Occipital lobe (tissue), 2 donors: Measurements from ENCODE around the gene SPRY1. TPM values are rescaled to one million over a fixed set of nuclear protein-coding genes. Genes with fewer than 3 reads are reported as not detected.

Experiments
- DNase-seq: peaks from one replicate; lab custom pipeline; 2025; lab: John Stamatoyannopoulos, UW
- total RNA-seq: library from RNA; depleted of rRNA; stranded (reverse); fragments of >200 nt; gene quantifications from one replicate; pipeline ENCODE4 v1.2.3, GENCODE V29; 2014

Gene SPRY1, protein sequence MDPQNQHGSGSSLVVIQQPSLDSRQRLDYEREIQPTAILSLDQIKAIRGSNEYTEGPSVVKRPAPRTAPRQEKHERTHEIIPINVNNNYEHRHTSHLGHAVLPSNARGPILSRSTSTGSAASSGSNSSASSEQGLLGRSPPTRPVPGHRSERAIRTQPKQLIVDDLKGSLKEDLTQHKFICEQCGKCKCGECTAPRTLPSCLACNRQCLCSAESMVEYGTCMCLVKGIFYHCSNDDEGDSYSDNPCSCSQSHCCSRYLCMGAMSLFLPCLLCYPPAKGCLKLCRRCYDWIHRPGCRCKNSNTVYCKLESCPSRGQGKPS
- total RNA-seq, result 12.9 TPM

DNA sequence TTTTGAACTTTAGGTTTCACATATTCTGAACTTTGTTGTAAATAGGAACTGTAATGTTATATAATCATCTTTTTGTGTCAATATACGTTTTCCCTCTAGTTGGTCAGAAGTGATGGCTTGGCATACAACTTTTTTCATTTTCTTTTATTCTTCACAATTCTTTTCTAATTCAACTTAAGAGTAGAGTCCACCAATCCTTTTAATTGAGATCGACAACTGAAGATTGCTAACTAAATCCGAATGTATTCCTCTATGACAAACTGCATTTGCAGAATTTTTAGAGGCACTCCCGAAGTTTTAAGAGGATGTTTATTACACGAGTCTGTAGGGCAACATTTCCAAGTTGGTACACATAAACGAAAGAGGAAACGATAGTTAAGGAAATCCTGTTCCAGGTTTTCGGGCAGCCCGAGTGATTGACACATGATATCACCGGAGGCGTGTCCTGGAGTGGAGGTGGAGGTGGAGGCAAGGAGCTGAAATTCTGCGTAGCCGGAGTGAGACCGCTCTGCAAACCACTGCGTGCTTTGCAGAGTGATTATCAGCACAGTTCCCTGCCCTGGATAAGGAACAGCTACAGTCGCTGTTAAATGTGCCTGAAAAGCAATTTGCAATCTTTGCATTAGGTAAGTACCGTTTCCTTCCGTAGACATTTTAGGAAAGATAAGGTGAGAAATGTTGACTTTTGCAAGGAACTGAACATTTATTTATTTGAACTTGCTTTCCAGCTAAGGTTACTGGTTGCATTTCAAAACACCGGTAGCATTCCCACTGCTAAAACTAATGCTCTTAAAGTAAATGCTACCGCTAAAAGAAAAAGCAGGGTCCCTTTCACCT, at the start of gene SPRY1:
Gene SPRY1 (plus strand): TSS at position 489 of the 837 bp plus-strand sequence. CDS start 4,797 bp downstream, outside the sequence.
- peak; percentile 58 for DNase-seq

DNA sequence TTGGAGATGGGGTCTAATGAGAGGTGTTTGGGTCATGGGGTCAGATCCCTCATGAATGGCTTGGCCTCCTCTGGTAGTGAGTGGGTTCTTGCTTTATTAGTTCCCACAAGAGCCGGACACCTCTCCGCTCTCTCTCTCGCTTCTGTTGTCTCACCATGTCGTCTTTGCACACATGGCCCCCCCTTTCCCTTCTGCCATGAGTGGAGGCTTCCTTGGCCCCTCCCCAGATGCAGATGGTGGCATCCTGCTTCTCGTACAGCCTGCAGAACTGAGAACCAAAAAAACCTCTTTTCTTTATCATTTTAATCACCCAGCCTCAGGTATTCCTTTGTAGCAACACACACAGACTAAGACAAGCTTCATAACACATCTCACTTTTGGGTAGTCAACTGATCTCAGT, 49.6 kb upstream of the SPRY1 start:
- no peak for DNase-seq

DNA sequence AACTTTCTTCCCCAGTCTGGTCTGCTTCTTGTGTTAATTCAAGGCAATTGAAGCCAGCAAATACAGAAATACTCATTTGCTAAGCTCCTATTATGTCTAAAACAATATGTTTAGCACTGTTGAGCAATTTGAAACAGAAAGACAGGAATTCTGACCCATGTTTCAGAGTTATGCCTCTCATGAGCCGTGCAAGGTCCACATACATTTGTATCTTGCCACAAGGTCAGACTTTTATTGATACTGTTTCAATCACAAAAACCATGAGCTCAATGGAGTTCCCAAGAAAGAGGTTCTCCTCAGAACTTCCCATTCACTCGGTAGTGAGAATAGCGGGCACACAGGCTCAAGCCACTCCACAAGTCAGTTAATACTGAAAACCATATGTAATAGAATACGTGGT, 47.6 kb upstream of the SPRY1 start:
- no peak for DNase-seq

DNA sequence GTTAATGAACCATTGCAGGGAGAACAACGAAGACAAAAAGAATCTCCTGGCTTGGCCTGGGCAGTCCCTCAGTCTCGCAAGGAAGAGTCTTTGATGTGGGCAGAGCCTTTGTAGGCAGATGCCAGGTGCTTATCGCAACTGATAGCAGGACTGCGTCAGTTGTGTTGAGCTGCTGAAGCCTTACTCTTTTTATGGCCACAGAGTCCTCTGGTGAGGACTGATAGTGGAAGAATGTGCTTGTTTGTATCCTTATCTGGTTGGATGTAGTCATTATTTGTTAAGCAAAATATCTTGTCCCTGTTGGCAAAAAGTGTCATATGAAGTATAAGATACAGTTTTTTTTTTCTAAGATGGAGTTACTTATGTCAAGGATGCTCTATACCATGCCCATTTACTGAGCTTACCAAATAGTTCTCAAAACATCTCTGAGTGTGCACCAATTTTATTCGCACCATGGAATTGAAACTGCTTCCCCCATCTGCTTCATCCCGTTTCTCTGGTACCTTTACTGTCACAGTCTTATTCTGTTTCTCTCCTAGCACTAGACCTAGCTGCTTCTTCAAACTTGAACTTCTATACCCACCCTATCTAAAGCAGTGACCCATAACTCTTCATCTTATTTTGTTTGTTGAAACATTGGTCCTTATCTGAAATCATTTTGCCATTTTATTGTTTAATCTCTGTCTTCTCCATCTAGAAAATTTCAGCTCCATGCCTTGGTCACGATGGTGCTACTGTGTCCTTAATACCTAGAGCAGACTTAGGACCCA, 47.0 kb upstream of the SPRY1 start:
- no peak for DNase-seq

DNA sequence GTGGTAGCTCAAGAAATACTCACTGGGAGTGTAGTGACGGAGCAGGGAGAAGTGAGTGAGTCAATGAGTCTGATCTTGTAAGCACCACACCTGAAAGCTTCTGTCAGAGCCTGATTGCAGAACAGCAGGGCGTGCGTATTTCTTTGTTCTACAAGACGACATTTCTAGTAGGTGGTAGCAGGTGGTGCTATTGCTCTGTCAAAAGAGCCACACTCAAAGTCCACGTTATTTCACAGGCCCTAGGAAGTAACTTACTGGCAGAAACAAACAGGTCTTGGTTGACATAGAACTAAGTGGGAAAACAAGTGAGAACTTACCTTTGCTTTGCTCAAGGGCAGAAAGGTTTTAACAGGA, 46.4 kb upstream of the SPRY1 start:
- DNase-seq, result no peak

DNA sequence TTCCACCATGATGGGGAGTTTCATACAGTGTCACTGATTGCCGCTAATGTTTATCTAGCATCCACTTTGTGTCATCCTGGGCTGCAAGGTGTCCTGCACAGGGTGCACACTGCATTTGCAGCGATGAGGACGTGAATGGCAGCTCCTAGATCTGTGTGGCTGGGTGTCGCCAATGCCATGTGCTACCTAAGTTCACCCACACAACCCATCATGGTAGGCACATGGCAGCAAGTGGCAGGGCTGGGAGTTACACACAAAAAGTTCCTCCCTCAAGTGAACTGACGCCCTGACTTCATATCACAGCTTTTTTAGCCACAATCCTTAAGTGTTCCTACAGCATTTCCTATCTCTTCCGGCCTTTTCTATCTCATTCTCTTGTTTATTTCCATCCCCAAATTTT, 45.9 kb upstream of the SPRY1 start:
- DNase-seq, result no peak

DNA sequence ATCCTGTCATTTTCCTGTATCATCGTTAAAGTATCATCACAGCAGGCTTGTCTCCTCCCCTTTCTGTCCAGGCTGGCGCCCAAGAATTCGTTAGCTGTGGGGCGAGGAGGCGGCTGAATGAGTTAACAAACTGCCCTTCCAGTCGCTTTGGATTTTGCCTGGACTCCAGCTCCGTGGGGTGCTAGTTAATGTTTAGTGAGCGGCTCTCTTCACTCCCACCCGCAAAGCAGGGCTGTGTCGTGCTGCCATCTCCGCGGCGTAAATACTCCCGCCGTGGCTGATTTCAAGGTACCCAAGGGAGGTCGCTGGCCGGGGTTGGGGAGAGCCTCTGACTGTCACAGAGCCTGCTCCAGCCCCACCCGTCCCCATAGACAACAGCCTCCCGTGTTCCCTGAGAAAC, 44.9 kb upstream of the SPRY1 start:
- no peak for DNase-seq

DNA sequence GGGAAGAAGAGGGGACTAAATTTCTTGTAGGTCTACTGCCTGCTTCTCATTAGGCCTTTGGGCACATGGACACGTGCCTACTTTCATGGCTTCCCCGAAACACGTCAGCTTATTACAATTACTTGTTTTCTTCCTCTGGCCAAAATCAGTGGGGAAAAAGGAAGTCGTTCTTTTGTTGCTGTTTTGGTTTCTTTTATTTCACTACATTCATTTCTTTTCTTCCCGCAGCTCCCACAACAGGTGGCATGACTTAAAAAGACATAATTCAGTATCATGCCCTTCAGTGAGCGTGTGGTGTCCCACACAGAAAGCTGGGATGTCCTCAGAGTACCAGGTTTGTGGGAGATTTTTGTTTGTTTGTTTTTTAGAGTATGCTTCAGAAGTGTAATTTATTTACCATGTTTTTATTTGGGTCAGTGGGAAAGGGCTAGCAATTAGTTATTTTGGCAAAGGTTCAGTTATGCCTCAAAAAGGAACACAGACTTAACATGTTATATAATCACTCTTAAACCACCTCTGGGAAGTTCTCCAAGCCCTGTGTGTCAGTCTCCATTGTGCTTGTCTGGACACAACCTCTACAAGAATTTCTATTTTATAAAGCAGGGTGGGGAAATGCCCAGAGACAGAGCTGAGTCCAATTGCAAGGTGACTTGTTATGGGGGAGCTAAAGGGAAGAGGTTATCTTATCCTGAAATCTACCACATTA, 44.2 kb upstream of the SPRY1 start:
- no peak for DNase-seq

DNA sequence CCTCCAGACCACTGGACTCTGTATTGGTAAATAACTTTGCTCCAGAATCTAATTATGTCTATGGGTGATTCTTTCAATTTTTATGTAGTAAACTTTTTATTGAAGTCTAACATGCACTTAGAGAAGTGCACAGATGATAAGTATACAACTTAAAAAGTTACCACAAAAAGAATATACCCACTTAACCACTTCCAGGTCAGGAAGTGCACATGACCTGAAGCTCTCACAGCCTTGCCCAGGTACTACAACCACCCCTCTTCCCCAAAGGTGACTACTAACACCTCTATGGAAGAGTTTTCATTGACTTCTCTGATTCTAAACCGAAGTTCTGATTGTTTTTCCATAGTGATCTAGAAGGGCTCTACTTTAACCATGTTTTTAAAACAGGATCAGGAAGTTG, 43.6 kb upstream of the SPRY1 start:
- DNase-seq, result no peak

DNA sequence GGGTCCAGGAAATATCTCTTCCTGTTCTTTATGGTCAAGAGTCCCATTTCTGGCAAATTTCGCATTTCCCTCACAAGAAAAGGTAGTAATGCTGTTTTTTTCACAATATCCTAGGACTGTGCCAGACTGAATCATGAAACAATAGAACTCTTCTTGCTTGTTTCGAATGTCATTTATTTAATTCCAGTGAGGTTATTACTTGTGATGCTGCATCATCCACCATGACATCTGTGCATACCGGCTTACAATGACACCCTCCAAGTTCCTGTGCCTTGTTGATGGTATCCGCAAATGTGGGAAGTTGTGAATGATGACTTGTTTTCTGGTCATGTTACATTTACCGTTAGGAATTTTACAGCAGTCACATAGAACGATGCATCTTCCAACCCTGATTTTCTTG, 42.9 kb upstream of the SPRY1 start:
- DNase-seq, result no peak

DNA sequence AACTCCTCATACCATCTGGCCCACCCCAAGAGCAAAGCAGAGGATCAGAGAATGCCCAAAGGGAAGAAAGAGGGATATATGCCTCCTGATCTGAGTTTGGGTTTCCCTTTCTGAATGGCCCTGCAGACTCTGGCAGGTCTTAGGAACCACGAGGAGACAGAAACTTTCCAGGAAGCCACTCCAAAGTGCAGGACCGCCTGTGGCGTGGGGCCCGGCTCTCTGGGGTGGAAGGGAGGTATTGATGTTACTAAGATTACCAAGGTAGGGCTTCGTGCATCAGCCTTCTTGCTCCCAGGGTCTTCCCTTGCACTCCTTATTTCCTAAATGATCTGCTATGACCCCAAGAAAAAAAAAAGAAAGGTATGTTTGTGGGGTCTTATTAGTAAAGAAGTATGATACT, 41.9 kb upstream of the SPRY1 start:
- DNase-seq, result no peak

DNA sequence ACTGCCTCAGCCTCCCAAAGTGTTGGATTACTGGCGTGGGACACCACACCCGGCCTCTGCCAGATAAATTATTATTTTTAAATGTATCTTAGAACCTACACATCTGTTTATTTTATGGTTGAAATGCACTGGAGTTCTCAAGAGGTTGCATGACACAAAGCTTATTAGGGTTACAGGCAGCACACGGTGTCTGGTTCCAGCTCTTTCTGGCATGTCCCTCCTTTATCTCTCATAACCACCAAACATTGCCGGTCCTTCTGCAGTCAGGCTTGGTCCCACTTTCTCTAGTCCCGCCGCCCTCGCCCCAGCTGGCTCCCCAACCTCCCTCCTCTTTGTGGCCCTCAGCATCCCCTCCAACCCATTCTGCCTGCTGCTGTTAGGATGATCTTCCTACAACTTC, 39.7 kb upstream of the SPRY1 start:
- DNase-seq, result no peak

DNA sequence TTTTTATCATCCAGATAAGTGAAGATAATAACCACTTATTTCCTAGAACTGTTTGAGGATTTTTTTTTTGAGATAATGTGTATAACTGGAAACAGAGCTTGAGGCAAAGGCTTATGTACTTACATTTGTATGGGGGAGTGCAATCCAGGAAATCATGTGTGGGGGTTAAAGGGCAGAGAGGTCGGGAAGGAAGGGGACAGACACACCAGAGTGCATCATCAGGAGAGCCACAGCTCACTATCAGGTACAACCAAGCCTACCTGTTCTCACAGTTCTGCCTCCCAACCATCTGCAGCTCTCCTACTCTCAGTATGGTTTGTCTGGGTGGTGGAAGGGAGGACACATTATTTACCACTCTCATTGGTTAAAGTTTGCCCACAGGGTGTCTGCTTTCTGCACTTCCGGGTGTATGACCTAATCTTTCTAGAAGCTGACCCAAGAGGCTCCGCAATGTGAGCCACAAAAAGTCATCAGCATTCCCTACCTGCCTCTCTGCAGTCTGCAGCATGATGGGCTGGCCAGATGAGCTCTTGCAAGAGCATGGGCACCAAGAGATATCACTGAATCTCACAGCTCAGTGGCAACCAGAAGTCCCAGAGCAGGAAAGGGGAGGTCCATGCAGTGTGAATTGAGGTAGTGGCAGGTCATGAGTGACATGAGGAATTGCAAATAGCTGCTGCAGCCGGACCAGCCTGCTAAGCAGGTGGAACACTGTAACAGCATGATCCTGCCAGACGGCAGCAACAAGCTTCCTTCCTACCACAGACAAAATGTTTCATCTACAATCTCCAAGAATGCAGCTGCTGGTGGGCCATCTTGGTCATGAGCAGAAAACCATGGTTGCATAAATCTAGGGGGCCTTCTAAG, 36.9 kb upstream of the SPRY1 start:
- DNase-seq, result no peak

DNA sequence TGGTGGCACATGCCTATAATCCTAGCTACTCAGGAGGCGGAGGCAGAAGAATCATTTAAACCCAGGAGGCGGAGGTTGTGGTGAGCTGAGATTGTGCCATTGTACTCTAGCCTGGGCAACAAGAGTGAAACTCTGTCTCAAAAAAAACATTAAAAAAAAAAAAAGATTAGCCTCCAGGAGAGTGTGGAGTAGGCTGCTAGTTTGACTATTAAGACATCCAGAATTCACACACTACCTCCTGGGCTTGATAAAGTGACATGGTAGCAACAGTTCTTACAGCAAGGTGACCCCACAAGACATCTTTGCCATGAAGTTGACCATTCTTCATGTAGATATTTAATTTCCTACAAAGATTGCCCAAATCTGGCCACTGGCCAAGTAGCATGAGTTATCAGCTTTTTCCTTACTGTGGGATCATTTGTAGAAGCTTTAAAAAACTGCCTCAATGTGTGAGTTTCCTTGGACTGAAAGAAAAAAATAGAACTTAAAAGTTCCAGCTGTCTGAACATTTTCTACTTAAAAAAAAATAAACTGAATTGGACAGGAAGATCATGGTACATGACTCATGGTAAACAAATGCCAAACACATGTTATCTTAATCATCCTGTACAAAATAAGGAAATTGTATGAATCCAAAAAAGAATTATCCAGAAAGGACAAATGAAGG, 35.3 kb upstream of the SPRY1 start:
- DNase-seq, result no peak

DNA sequence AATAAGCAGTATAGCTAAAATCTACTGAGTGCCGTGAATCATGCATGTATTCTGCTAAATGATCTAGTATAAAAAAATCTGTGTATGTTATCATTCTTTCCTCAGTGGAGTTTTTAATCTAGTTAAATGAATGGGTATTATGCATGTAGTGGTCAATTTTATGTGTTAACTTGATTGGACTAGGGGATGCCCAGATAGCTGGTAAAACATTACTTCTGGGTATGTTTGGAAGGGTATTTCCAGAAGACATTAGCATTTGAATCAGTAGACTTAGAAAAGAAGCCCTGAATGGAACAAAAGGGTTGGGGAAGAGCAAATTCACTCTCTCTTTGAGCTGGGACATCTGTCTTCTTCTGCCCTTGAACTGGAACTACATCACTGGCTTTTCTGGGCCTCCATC, 34.5 kb upstream of the SPRY1 start:
- no peak for DNase-seq

DNA sequence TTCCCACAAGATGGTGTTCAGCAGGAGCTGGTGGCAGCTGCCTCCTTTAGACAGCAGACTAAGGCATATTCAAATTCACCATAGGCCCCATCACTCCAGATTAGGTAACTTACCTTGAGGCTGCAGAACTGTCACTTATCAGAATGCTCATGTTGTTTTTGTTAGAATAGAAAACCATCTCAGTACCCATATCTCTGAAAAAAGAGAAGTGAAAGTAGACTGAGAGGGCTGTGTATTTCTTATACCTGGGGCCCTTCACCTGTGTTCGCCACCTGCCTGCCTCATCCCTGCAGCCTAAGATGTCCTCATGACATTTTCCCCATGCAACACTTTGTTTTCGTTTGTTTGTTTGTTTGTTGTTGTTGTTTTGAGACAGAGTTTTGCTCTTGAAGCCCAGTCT, 32.9 kb upstream of the SPRY1 start:
- DNase-seq, result no peak

DNA sequence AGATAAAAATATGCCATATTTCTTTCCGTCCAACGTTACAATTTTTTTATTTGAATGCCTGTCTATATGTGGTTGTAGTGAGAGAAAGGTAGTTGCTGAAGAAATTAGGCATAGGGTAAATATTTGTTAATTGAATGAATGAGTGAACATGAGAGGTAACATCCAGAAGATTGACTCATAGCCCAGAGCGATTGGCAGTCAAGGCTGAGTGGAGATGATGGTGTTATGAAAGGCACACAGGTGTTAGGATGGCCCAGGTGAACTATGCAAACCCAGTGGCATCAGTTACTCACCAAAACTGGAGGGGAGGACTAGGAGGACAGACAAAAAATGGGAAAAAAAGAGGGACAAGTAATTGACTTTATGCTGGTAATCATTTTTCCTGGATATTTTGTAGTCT, 31.7 kb upstream of the SPRY1 start:
- no peak for DNase-seq

DNA sequence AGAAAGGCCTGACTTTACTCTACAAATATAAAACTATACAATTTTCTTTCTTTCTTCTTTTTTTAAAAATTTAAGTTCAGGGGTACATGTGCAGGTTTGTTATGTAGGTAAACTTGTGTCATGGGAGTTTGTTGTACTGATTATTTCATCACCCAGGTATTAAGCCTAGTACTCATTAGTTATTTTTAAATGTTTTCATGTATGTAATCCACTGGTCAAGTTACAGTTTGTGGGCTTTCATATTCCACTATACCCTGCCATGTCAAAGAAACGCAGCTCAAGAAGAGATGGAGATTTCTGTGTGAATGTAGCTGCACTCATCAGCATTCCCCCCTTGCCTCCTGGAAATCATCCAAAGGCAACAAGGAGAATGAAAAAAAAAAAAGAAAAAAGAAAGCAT, 31.2 kb upstream of the SPRY1 start:
- DNase-seq, result no peak

DNA sequence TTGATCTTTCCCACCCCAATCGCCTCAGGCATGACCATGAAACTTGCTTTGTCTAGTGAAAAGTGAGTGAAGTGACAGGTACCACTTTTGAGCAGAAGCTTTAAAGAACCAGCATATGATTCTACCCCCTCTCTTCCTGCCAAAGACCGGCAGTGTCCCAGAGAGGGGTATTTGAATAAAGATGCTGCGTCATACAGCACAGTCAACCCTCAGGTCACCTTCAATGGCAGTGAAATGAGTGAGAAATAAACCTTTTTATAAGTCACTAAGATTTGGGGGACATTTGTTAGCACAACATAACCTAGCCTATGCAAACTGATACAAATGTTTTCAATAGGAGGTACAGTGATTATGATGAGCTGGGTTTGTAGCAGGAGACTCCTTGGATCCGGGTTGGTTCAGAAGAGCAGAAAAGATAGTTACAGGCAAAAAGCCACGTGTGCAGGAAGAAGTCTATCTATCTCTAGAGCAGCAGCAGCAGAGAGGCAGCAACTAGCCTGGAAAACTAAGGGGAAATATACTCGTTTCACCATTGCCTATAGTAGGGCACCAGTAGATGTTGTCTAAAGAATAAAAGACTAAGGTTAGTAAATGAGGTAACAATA, 30.3 kb upstream of the SPRY1 start:
- no peak for DNase-seq

DNA sequence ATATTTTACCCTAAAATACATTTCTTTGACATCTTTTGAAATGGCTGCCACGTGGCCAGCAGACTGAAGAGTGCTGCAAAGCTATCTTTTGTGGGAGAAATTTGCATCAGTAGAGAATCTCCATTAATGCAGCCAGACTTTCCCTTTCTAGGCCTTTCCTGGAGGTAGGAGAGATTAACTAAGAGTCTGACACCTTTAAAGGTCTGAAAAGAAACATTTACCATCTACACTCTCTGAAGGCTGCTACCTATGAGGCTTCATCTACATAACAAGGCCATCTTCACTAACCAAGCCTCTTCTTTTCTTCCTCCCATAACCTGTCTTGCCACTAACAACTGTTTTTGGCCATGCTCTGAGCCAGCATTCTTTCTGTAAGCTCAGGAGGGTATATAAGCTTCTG, 17.8 kb upstream of the SPRY1 start:
- no peak for DNase-seq
